ENCODE results near the gene SKI.
"Not testable (repeated sequence)": the region's sequence is repeated elsewhere in the genome, so short reads cannot be mapped to it uniquely, and the experiment has no call there.

SKI gene

DNA sequence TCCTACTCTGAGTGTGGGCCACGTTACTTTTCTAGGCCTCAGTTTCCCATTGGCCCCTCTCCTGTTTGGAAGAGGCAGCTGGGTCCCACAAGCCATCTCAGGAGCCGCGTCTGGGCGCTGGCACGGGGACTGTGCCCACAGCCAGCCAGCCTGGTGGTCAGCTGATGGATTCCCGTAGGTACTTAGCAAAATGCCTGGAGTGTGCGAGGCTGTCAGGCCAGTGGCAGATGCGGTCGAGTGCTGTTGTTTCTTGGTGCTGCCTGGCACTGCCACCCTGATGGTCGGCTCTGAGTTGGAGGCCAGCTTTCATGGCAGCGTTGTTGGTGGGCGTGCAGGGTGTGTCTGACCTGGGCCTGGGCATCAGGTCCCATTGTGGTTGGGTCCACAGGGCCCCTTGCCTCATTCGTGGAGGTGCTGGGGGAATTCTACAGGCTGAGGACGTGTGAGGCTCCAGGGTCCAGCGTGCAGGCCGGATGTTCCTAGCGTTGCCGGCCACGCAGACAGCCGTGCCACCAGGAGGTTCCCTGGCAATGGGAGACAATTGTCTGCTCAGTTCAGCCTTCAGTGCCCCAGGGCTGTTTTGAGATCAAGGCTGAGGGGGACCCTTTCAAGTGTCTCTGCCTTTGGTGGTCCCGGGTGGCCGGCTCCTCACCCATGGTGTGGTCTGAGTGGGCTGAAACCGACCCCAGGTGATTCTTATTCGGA lies 20.9 kb downstream of the SKI start:
- DNase-seq: no peak

DNA sequence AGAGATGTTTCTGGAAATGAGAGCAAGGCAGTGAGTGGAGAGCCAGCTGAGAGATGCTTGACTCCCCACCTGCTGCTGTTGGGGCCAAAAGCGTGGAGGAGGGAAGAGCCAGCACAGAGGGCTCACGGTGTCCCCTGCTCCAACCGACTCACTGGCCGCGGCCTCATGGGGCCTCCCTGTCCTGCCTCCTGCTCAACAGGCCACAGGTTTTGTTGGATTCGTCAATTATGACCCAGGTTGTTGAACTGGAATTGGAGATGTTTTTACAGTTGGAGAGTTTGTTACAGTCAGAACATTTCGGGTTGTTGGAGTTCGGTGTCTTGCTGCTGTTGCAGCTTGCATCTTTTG lies 21.4 kb downstream of the SKI start:
- DNase-seq: no peak

DNA sequence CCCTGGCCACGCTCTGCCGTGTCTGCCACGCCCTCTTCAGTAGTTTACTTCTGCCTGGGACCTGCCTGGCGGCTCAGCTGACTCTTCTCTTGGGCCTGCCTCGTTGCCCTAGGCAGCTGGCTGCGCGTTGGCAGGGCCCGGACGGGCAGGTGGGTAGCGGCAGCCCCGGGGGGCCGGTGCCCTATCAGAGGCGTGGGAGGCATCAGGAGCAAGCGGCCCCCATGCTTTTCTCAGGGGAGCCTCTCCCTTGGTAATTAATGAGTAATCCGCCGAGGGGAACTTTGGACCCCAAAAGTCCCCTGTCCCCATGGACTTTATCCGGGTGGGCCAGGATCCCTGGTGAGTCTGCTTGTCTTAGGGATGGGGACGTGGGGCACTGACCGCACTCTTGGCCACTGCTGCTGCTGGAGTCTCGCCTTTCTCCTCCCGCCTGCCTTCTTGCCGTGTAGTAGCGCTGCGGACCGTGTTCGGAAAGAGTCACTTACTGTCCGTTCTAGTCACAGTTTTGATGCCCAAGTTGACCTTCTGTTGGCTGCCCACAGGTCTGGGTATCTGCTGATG lies 22.7 kb downstream of the SKI start:
- no peak for DNase-seq

DNA sequence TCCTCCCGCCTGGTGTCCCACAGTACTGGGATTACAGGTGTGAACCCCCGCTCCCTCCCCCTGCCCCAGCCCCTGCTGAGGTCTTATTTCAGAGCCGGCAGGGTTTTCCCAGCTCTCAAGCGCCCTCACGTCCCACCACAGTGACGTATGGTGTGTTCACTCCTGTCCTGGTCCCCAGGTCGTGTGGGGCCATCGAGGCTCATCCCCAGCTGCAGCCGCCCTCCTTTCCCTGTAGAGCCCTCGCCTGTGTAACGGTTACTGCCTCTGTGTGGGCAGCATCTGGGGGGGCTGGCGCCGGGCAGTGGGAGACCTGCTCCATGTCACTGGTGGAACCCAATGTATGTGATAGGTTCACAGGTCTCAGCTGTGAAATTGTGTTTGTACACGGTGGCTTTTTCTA lies 23.2 kb downstream of the SKI start:
- DNase-seq: no peak

DNA sequence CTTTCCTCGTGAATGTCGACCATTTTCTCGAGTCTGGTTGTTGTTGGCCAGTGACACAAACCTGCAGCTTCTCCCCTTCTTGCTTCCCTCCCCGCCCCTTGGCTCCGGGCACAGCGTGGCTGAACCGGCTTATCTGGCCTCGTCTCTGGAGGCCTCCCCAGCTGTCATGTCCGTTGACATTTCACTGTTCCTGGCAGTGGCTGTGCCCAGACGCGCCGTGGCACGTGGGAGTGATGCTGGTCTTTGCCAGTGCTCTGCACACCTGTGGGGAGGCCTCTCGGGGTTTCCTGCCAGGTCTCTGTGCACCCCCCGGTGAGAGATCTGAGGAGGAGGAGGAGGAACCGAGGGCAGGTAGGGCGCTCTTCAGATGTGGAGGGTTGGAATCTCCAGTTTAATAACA lies 23.7 kb downstream of the SKI start:
- no peak for DNase-seq

DNA sequence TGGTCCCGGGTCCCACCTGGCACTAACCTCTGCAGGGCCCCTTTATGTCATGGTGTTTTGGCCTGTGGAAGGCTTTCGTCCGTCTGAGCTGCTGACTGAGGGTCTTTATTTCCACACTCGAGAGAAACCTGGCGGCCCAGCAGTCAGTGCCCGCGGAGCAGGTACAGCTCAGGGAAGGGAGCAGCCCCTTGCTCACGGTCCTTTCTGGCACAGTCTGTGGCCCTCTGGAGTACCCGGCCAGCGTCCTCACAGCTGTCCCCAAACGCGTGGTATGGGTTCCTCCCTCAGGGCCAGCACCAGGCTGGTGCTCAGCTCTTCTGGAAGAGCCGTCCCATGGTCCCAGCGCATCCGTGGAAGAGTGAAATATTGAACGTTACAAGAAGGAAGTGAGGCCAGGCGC lies 24.3 kb downstream of the SKI start:
- no peak for DNase-seq

DNA sequence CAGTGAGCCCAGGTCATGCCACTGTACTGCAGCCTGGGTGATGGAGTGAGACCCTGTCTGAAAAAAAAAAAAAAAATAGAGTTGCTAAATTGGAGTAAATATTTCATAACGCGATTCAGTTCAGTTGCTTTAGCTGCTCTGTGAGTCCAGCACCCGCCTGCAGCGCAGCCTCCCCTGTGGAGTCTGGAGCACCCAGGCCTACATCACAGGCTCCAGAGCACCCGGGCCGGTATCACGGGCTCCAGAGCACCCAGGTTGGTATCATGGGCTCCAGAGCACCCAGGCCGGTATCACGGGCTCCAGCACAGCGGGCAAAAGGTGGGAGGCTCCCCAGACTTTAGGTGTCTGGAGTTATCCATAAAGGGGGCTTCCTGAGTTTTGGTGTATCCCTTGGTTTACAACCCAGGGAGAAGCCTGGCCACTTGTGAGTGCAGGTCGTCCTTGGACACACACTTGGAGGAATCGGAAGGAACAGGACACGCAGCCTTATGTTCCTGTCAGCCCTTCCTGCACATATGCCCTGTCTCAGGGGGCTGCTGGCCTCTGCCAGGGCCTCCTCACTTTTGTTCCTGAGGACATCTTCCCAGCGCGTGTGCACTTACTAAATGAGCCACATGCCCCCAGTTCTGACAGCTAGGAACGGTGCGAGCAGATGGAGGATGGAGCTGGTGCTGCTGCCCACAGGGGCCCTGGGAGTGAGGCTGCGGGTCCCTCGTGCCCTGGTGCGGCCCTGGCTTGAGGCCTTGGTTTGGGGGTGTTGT lies 25.1 kb downstream of the SKI start:
- no peak for DNase-seq

DNA sequence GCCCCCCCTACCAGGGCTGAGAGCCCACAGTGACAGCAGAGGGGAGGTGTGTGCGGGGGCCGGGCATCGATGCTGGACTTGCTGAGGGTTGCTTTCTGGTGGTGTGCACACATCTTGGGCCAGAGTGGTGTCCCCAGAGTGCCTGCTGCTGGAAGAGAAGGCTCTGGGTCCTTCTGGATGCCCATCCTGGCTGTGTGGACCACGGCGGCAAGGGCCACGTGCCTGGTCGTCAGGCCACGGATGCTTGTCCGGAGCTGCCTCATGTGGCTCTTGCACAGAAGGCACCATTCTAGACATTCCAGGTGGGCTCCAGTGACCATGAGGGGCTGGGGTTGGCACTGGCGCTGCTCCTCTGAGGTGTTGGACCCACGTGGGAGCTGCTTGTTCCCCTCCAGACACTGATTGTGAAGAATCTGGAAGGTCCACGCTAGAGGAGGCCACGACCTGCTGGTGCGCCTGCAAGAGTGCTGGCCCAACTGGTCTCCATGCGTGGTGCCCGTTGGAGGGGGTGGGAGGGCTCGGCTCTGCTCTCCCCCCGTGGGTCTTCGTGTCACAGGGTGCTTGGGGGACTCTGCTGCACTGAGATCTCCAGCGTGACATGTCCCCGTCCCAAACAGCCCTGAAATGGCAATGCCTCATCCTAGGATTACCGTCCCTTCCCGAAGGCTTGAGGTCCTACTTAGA lies 25.8 kb downstream of the SKI start:
- DNase-seq: no peak

DNA sequence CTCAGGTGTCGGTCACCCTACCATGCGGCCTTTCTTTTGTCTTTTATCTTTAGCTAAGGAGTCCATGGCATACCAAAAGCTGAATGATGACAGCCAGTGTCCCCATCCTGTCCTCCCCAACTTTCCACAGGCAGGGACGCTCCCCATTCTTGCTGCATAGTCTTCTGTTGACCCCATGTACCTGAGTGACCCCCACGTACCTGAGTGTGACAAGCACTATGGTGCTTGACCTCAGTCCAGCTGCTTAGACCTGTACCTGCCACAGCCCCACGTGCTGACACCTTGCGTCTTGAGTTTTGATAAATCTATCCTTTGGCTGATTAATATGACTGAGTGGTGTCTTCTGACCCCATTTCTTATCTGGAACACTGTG lies 26.9 kb downstream of the SKI start:
- no peak for DNase-seq

DNA sequence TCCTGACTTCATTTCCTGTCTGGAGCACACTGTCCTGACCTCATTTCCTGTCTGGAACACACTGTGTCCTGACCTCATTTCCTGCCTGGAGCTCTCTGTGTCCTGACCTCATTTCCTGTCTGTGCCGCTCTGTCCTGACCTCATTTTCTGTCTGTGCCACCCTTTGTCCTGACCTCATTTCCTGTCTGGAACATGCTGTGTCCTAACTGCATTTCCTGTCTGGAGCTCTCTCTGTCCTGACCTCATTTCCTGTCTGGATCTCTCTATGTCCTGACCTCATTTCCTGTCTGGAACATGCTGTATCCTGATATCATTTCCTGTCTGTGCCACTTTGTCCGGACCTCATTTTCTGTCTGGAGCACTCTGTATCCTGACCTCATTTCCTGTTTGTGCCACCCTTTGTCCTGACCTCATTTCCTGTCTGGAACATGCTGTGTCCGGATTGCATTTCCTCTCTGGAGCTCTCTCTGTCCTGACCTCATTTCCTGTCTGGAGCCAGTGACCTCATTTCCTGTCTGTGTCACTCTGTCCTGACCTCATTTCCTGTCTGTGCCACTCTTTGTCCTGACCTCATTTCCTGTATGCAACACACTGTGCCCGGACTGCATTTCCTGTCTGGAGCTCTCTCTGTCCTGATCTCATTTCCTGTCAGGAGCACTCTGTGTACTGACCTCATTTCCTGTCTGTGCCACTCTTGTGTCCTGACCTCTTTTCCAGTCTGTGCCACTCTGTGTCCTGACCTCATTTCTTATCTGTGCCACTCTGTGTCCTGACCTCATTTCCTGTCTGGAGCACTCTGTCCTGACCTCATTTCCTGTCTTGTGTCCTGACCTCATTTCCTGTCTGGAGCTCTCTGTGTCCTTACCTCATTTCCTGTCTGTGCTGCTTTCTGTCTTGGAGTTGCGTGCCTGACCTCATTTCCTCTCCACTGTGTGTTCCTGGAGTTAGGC lies 27.6 kb downstream of the SKI start:
- peak; percentile 64 for DNase-seq

DNA sequence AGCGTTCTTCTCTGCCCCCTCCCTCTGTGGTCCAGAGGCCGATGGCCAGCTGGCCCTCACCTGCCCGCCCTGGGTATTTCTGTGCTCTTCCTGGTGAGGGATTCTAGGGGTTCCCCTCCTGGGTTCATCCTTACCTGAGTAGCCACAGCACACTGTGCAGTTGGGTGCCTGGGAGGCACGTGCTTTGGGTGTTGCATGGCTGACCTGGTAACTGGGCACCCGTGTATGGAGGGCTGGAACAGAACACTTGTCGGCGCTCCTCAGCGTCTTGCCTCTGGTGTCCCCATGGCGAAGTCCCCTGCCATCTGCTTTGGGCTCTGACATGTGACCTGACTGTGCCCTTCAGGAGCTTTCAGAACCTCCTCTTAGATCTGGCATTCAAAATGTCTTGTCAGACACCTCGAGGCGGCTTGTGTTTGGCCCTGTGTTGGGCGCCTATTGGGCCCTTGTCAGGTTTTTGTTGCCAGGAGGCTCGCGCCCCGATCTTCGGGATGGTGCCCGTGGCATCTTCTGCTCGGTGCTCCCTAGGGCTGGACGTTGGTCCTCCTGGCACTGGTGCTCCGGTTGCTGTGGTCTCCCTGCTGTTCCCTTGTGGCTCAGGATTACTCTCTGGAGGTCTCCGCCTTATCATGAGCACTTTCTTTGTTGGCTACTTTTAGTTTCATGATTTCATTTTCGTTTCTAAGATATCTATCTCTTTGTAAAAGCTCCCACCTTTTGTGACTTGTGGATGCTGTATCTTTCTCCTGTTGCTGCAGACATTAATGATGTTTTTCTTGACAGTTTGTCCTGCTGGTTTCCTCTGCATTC lies 28.5 kb downstream of the SKI start:
- no peak for DNase-seq

DNA sequence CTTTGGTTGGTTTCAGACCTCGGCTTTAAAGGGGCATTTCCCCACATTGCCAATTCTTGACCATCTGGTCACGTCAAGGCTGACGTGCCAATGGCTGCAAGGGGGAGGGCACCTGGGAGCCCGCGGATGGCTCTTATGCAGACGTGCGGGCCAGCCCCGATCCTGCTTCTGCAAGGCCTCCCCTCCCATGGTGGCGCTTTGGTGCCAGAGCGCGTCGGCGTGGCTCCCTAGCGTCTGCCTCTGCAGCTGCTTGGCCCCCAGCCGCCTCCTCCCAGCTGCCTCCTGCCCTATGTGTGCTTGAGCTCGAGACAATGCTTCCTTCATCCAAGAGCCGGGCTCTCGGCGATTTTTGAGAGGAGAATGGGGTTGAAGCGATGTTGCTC lies 29.1 kb downstream of the SKI start:
- DNase-seq: no peak

DNA sequence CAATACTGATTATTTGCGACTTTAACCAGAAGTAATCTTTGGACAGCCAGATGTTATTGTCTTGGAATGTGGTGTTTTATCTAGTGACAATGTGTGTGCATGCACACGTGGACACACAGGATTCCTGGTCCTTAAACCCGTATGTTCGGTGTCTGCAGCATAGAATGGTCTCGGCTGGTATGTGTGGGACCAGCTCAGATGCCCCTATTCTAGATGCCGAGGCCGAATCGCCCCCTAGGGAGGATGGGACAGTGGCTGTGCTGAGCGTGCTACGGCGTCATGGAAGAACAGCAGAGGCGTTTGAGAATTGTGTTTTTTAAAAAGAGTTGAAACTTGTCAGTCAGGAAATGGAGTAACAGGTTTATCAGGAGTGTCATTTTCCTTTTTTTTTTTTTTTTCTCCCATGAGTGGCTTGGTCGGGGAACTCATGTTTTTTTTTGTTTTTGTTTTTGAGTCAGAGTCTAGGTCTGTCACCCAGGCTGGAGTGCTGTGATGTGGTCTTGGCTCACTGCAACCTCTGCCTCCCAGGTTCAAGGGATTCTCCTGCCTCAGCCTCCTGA lies 30.1 kb downstream of the SKI start:
- DNase-seq: no peak

DNA sequence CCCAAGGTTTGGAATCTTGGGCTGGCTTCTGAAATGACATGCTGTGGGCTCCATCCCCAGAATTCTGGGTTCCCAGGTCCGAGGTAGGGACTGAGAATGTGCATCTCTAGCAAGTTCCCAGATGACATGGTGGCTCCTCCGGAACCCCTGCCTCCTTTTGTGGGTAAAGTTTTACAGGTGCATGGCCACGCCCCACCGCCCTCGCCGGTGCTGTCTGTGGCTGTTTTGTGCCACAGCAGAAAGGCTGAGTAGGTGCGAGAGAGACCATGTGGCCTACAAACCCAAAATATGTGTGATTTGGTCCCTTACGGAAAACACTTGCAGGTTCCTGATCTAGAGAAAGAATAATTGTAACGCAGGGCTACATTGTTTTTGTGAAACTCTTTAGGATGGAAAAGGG lies 30.9 kb downstream of the SKI start:
- DNase-seq: peak; percentile 78

DNA sequence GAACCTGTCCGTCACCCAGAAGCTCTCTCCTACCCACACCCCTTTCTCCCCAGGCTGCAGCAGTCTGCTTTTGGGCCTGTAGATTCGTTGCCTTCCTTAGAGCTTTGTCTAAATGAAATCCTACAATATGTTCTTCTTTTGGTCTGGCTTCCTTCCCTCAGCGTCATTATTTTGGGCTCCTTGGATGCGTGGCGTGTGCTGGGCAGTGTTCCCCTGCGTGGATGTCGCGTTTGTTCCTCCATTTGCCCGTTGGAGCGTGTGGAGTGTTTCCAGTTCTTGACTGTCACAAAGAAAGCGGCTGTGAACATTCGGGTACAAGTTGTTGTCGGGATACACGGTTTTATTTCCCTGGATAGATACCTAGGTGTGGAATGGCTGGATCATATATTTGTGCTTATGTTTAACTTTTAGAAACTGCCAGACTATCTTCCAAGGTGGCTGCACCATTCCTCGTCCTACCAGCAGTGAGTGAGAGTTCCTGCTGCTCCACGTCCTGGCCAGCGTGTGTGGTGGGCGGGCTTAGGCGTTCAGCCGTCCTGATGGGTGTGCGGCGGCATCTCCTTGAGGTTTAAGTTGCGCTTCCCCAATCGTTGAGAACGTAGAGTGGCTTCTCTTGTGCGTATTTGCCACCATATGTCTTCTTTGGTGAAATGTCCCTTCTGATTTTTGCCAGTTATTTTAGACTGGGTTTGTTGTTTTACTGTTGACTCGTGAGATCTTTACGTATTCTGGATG lies 31.7 kb downstream of the SKI start:
- DNase-seq: no peak

DNA sequence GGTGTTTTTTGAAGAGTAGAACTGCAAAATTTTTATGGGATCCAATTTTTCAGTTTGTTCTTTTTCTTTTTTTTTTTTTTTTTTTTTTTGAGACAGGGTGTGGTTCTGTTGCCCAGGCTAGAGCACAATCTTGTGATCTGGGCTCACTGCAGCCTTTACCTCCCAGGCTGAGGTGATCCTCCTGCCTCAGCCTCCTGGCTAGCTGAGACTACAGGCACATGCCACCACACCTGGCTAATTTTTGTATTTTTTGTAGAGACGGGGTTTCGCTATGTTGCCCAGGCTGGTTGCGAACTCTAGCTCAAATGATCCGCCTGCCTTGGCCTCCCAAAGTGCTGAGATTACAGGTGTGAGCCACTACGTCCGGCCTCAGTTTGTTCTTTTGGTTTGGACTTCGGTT lies 32.4 kb downstream of the SKI start:
- DNase-seq: not testable (repeated sequence)

DNA sequence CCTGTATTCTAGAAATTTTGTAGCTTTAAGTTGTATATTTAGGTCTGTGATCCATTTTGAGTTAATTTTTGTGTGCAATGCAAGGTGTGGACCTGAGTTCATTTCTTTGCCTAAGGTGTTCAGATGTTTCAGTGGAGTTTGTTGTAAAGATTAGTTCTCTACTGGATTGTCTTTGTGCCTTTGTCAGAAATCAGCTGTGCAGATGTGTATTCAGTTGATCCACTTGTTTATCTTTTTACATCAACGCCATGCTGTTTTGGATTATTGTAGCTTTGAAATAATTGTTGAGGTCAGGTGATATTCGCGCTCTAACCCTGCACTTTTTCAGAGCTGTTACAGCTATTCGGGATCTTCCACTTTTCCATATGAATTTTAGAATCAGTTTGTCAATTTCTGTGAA lies 32.8 kb downstream of the SKI start:
- no peak for DNase-seq

DNA sequence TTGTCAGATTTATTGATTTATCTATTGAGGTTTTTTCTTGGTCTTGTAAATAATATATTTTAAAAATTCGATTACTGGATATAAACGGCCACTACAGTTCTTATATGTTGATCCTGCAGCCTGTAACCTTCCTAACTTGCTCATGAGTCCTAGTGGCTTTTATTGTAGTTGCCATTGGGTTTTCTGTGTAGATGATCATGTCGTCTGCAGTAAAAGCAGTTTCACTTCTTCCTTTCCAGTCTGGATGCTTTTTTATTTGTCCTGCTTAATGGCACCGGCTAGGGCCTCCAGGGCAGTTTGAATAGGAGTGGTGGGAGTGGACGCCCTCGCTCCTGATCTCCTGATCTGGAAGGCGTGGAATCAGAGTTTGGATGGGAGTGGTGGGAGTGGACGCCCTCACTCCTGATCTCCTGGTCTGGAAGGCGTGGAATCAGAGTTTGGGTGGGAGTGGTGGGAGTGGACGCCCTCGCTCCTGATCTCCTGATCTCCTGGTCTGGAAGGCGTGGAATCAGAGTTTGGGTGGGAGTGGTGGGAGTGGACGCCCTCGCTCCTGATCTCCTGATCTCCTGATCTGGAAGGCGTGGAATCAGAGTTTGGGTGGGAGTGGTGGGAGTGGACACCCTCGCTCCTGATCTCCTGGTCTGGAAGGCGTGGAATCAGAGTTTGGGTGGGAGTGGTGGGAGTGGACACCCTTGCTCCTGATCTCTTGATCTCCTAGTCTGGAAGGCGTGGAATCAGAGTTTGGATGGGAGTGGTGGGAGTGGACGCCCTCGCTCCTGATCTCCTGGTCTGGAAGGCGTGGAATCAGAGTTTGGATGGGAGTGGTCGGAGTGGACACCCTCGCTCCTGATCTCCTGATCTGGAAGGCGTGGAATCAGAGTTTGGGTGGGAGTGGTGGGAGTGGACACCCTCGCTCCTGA lies 33.6 kb downstream of the SKI start:
- DNase-seq: not testable (repeated sequence)

DNA sequence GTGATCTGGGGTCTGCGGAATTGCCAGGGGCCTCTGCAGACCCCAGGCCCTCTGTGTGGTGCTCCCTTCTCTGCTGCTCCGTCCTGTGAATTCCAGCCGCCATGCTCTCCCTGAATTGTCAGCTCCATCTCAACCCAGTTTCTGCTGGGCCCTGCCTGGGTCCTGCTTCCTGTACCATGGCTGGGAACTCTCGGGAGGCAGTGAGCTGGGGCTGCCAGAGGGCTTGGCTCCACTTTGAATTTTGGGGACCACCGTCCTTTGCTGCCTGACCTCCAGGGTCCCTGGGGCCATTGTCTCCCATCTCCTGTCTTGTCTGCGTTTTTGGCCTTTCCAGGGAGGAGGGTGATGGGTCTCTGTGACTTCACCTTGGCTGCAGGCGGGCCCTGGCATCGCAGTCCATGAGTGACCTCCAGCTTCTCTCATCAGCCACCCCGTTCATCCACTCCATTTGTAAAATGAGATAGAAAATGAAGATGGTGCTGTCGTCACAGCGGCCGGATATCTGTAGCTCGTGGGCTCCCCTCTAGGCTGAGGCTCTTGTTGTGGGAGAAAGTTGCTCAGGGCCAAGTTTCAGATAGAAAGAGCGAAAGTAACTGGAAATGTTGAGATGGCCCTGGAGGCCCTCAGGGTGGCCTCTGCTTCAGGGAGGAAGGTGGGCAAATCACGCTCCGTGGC lies 38.3 kb downstream of the SKI start:
- DNase-seq: no peak

All from activated T-cell treated with anti-CD3 and anti-CD28 coated beads, Interleukin-2, amount 50 U/mL, for 1 hour (primary cell).